ENCODE measurements around the gene PCDH8.
A peak's percentile ranks its signal among the peaks of the same experiment; 100 is the strongest.

The PCDH8 gene

DNA sequence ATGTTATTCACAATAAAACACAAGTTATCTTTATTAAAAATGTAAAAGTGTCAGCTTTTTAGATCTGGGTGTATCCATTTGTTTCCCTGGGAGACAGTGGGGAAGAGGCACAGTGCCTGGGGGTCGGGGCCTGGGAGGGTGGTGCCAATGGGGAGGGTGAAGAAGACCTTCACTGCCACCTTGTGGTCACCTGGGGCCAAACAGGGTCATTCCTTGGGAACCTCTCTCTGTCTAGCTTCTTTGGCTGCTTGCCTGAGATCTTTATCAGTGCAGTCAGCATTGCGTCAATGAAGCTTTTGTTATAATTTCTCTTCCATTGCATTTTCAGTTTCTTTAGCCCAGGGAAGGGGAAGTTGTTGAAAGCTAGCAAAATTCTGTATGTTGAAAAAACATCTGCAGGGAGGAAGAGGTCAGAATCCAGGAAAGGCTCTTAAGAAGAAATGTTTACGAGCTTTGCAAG is 39.1 kb downstream of the PCDH8 start:
- 4% methylated on average over 1 of the region's 3 CpGs for WGBS
- H3K9ac ChIP-seq (ENCODE audit: low read length): no peak overlapping the region
- no peak overlapping the region for H2BK120ac ChIP-seq (ENCODE audit: low read depth, low read length)

DNA sequence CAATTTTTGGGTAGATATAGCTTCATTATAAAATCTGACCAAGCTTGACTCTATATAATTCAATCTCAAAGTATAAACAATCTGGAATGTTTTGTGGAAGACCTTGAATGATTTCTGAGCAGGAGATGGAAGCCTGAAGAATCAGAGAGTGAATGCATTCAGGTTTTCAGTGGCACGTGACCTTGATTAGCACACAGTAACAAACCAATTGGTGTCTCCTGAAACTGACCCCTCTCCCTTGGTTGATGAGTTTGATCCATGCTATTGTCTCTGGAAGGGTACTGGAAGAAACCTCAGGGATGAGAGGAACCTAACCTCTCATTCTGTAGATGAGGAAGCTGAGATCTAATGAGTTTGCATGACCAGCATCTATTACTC is 39.6 kb downstream of the PCDH8 start:
- Histone ChIP-seq H3K27ac (ENCODE audit: low read length, poor library complexity, severe bottlenecking) (no peak overlapping the region), H2AFZ (ENCODE audit: low read depth, low read length) (no peak overlapping the region), H2AK5ac (ENCODE audit: low read length, severe bottlenecking) (no peak overlapping the region), H3K4me2 (ENCODE audit: low read length, poor library complexity, severe bottlenecking) (no peak overlapping the region), H3K4me1 (ENCODE audit: control insufficient read depth, insufficient read depth, low read depth, low read length) (peaks cover 2% of the 10 kb centered on the region), H2BK12ac (ENCODE audit: low read length in 2 of 2) (no peak overlapping the region), H4K91ac (ENCODE audit: low read length) (no peak overlapping the region), H2BK120ac (ENCODE audit: low read depth, low read length) (no peak overlapping the region), H3K4me3 (ENCODE audit: insufficient read depth in 1 of 2, low read depth in 1 of 2, low read length in 2 of 2) (no peak overlapping the region), H3K9ac (ENCODE audit: low read length) (no peak overlapping the region), H3K36me3 (ENCODE audit: control insufficient read depth in 1 of 2, insufficient read depth in 2 of 2, low read depth in 1 of 2, low read length in 2 of 2) (no peaks in the 10 kb centered on the region), H3K14ac (ENCODE audit: low read length in 2 of 2) (no peak overlapping the region), H2BK5ac (ENCODE audit: low read depth, low read length, poor library complexity, severe bottlenecking) (no peak overlapping the region), H3K4ac (ENCODE audit: low read depth in 1 of 2, low read length in 2 of 2) (no peak overlapping the region), H3K23ac (ENCODE audit: low read length in 2 of 2) (no peak overlapping the region), H2BK15ac (ENCODE audit: low read depth, poor library complexity, severe bottlenecking) (no peak overlapping the region), H4K8ac (ENCODE audit: low read length) (no peak overlapping the region), H3K18ac (ENCODE audit: low read depth in 1 of 2, low read length in 2 of 2) (no peak overlapping the region), H3K79me1 (replicated peaks; ENCODE audit: low read length, poor library complexity, severe bottlenecking) (no peaks in the 10 kb centered on the region), H3K9me3 (ENCODE audit: control insufficient read depth, low read length) (no peaks in the 10 kb centered on the region), H3K27me3 (ENCODE audit: control insufficient read depth in 1 of 2, insufficient read depth in 1 of 2, low read length in 2 of 2) (peaks cover 0 to 2% of the 10 kb centered on the region in 2 experiments)
- WGBS: 88% methylated on average over 1 of the region's 1 CpG
- DNase-seq: no peak

More for the DNA sequence above, 39.1 kb downstream of the PCDH8 start:
- Histone ChIP-seq H2BK12ac (ENCODE audit: low read length in 2 of 2) (no peak overlapping the region), H3K14ac (ENCODE audit: low read length in 2 of 2) (no peak overlapping the region), H2AFZ (ENCODE audit: low read depth, low read length) (no peak overlapping the region), H3K4me2 (ENCODE audit: low read length, poor library complexity, severe bottlenecking) (no peak overlapping the region), H3K4me1 (ENCODE audit: control insufficient read depth, insufficient read depth, low read depth, low read length) (peaks cover 2% of the 10 kb centered on the region), H3K23ac (ENCODE audit: low read length in 2 of 2) (no peak overlapping the region), H3K79me1 (replicated peaks; ENCODE audit: low read length, poor library complexity, severe bottlenecking) (no peaks in the 10 kb centered on the region), H4K8ac (ENCODE audit: low read length) (no peak overlapping the region), H4K91ac (ENCODE audit: low read length) (no peak overlapping the region), H2BK15ac (ENCODE audit: low read depth, poor library complexity, severe bottlenecking) (no peak overlapping the region), H2AK5ac (ENCODE audit: low read length, severe bottlenecking) (no peak overlapping the region), H3K27ac (ENCODE audit: low read length, poor library complexity, severe bottlenecking) (no peak overlapping the region), H3K27me3 (ENCODE audit: control insufficient read depth in 1 of 2, insufficient read depth in 1 of 2, low read length in 2 of 2) (peaks cover 0 to 2% of the 10 kb centered on the region in 2 experiments), H3K4me3 (ENCODE audit: insufficient read depth in 1 of 2, low read depth in 1 of 2, low read length in 2 of 2) (no peak overlapping the region), H3K36me3 (ENCODE audit: control insufficient read depth in 1 of 2, insufficient read depth in 2 of 2, low read depth in 1 of 2, low read length in 2 of 2) (no peaks in the 10 kb centered on the region), H3K4ac (ENCODE audit: low read depth in 1 of 2, low read length in 2 of 2) (no peak overlapping the region), H2BK5ac (ENCODE audit: low read depth, low read length, poor library complexity, severe bottlenecking) (no peak overlapping the region), H3K9me3 (ENCODE audit: control insufficient read depth, low read length) (no peaks in the 10 kb centered on the region), H3K18ac (ENCODE audit: low read depth in 1 of 2, low read length in 2 of 2) (no peak overlapping the region)
- peak; percentile 27 for DNase-seq

DNA sequence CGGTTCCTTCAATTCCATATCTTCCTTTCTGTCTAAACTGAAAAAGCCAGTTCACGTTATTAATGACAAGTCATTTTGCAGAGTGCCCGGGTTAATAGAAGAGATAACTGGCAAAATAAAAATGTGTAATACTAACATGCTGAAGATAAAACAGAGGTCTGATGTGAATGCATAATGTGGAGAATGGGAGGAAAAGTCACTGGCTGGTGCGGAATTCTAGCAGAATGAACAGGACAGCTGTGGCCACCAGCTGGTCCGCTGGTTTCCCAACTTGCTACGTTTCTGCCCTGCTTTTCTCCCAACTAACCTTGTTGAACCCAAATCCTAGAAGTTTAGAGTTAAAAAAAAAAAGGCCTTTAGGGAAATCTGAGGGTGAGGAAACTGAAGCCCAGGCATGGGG is 42.4 kb downstream of the PCDH8 start:
- no peak for DNase-seq

DNA sequence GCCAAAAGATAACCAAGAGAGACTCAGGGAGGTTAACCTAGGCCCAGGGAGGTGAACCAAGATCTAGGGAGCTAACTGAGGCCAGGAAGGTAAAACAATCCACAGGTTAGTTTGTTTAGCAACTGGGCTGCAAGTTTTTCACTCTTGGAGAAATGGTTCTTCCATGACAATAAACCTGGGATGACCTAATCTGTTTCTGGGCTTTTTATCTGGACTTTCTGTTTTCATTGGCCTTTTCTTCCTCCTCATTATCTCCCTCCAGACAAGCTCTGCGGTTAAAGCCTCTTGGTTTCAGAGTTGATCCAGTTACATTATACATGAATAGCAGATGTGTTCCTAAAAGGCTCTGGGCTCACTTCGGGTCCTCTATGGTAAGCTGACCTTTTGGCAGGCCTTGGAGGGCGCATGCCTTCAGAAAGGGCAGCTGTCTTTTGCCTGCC is 44.2 kb downstream of the PCDH8 start:
- H2BK5ac ChIP-seq (ENCODE audit: low read depth, low read length, poor library complexity, severe bottlenecking): no peak overlapping the region
- no peak overlapping the region for H3K18ac ChIP-seq (ENCODE audit: low read depth in 1 of 2, low read length in 2 of 2)
- no peak overlapping the region for H3K4me3 ChIP-seq (ENCODE audit: insufficient read depth in 1 of 2, low read depth in 1 of 2, low read length in 2 of 2)
- no peak overlapping the region for H3K23ac ChIP-seq (ENCODE audit: low read length in 2 of 2)
- no peak overlapping the region for H2AK5ac ChIP-seq (ENCODE audit: low read length, severe bottlenecking)
- no peak overlapping the region for H2AFZ ChIP-seq (ENCODE audit: low read depth, low read length)
- no peak overlapping the region for H4K8ac ChIP-seq (ENCODE audit: low read length)
- no peak overlapping the region for H2BK120ac ChIP-seq (ENCODE audit: low read depth, low read length)
- no peaks in the 10 kb centered on the region for H3K36me3 ChIP-seq (ENCODE audit: control insufficient read depth in 1 of 2, insufficient read depth in 2 of 2, low read depth in 1 of 2, low read length in 2 of 2)
- H3K27ac ChIP-seq (ENCODE audit: low read length, poor library complexity, severe bottlenecking): no peak overlapping the region
- H2BK12ac ChIP-seq (ENCODE audit: low read length in 2 of 2): no peak overlapping the region
- H2BK15ac ChIP-seq (ENCODE audit: low read depth, poor library complexity, severe bottlenecking): no peak overlapping the region
- 72% methylated on average over 3 of the region's 3 CpGs for WGBS
- H3K27me3 ChIP-seq (ENCODE audit: control insufficient read depth in 1 of 2, insufficient read depth in 1 of 2, low read length in 2 of 2): peaks cover 0 to 2% of the 10 kb centered on the region in 2 experiments
- no peak overlapping the region for H3K9ac ChIP-seq (ENCODE audit: low read length)
- no peaks in the 10 kb centered on the region for H3K9me3 ChIP-seq (ENCODE audit: control insufficient read depth, low read length)
- H4K91ac ChIP-seq (ENCODE audit: low read length): no peak overlapping the region
- no peak overlapping the region for H3K4me2 ChIP-seq (ENCODE audit: low read length, poor library complexity, severe bottlenecking)
- DNase-seq: no peak
- no peak overlapping the region for H3K4ac ChIP-seq (ENCODE audit: low read depth in 1 of 2, low read length in 2 of 2)
- H3K4me1 ChIP-seq (ENCODE audit: control insufficient read depth, insufficient read depth, low read depth, low read length): peaks cover under 1% of the 10 kb centered on the region
- H3K14ac ChIP-seq (ENCODE audit: low read length in 2 of 2): no peak overlapping the region
- no peaks in the 10 kb centered on the region for H3K79me1 ChIP-seq (replicated peaks; ENCODE audit: low read length, poor library complexity, severe bottlenecking)

More for the DNA sequence above, 42.4 kb downstream of the PCDH8 start:
- Histone ChIP-seq H3K79me1 (replicated peaks; ENCODE audit: low read length, poor library complexity, severe bottlenecking) (no peaks in the 10 kb centered on the region), H3K27me3 (ENCODE audit: control insufficient read depth in 1 of 2, insufficient read depth in 1 of 2, low read length in 2 of 2) (peaks cover 0 to 2% of the 10 kb centered on the region in 2 experiments), H3K23ac (ENCODE audit: low read length in 2 of 2) (no peak overlapping the region), H4K8ac (ENCODE audit: low read length) (no peak overlapping the region), H3K14ac (ENCODE audit: low read length in 2 of 2) (no peak overlapping the region), H3K36me3 (ENCODE audit: control insufficient read depth in 1 of 2, insufficient read depth in 2 of 2, low read depth in 1 of 2, low read length in 2 of 2) (no peaks in the 10 kb centered on the region), H2BK120ac (ENCODE audit: low read depth, low read length) (no peak overlapping the region), H3K9ac (ENCODE audit: low read length) (no peak overlapping the region), H3K4me1 (ENCODE audit: control insufficient read depth, insufficient read depth, low read depth, low read length) (peaks cover 2% of the 10 kb centered on the region), H2BK5ac (ENCODE audit: low read depth, low read length, poor library complexity, severe bottlenecking) (no peak overlapping the region), H3K4me2 (ENCODE audit: low read length, poor library complexity, severe bottlenecking) (no peak overlapping the region), H2AK5ac (ENCODE audit: low read length, severe bottlenecking) (no peak overlapping the region), H4K91ac (ENCODE audit: low read length) (no peak overlapping the region), H2AFZ (ENCODE audit: low read depth, low read length) (no peak overlapping the region), H3K18ac (ENCODE audit: low read depth in 1 of 2, low read length in 2 of 2) (no peak overlapping the region), H2BK15ac (ENCODE audit: low read depth, poor library complexity, severe bottlenecking) (no peak overlapping the region), H3K9me3 (ENCODE audit: control insufficient read depth, low read length) (no peaks in the 10 kb centered on the region), H3K4me3 (ENCODE audit: insufficient read depth in 1 of 2, low read depth in 1 of 2, low read length in 2 of 2) (no peak overlapping the region), H3K4ac (ENCODE audit: low read depth in 1 of 2, low read length in 2 of 2) (no peak overlapping the region), H2BK12ac (ENCODE audit: low read length in 2 of 2) (no peak overlapping the region), H3K27ac (ENCODE audit: low read length, poor library complexity, severe bottlenecking) (no peak overlapping the region)
- WGBS: 80% methylated on average over 4 of the region's 6 CpGs
